HepG2 (cell line): ENCODE measurements around the gene NUAK1. TPM values are rescaled to one million over a fixed set of nuclear protein-coding genes. Genes with fewer than 3 reads are reported as not detected.

Experiments
- ATAC-seq: fragments of 200-7000 bp; cut with Tn5 transposase; 3 replicates; pipeline ENCODE4 v1.9.1; 2020; ENCODE audit warnings: mild to moderate bottlenecking, moderate library complexity
- BruUV-seq: library from RNA; stranded (reverse); fragments of 400-500 nt; replicated peaks from 2 replicates; lab custom pipeline; 2021; lab: Mats Ljungman, UMichigan
- CTCF ChIA-PET: fragments of 300-600 bp; formaldehyde crosslinking; extraction: SDS; loops from one replicate; lab custom pipeline; 2021; ENCODE audit warnings: low total read pairs, inconsistent platforms, low intra/inter-chr PET ratio; lab: Yijun Ruan, JAX
- POLR2A ChIA-PET: fragments of 350-600 bp; sonication (Branson Sonifier 250); formaldehyde crosslinking; loops from one replicate; lab custom pipeline; 2020; ENCODE audit warnings: antibody characterized with exemption, inconsistent platforms; lab: Yijun Ruan, JAX
- DNase-seq: peaks from one replicate; pipeline ENCODE4 v3.0.0-alpha.2; 2015; ENCODE audit warnings: low spot score
- FAIRE-seq: peaks from 3 replicates; lab custom pipeline; 2011; peaks lifted over from hg19 to GRCh38; lab: Jason Lieb, UNC
- H2AFZ ChIP-seq: one replicate; pipeline ENCODE4 v1.6.1; 2011; ENCODE audit warnings: low read length, inconsistent platforms
- H3K27ac ChIP-seq: fragments of 300-600 bp; 3 replicates; pipeline ENCODE4 v1.8.0; 2011; ENCODE audit warnings: mixed run types, mild to moderate bottlenecking, mixed read lengths, low read length, inconsistent platforms; ENCODE audit not compliant: insufficient read depth; ENCODE audit errors: extremely low read length
- H3K27me3 ChIP-seq, 2 experiments: fragments of 200-600 bp in 1 of 2; 2 replicates in 1 of 2; 3 replicates in 1 of 2; pipeline versions ENCODE4 v1.6.0 to v1.8.0; 2011; ENCODE audit warnings: low read length in 2 of 2, mild to moderate bottlenecking in 2 of 2, moderate library complexity in 2 of 2, inconsistent platforms in 1 of 2; ENCODE audit not compliant: insufficient read depth in 2 of 2, control insufficient read depth in 1 of 2
- H3K36me3 ChIP-seq, 2 experiments: fragments of 200-600 bp in 1 of 2; replicated peaks in 1 of 2; 2 replicates in 1 of 2; 3 replicates in 1 of 2; pipeline versions ENCODE4 v1.5.1 to v1.8.0; 2011; ENCODE audit warnings: low read length in 2 of 2, inconsistent platforms in 1 of 2; ENCODE audit not compliant: insufficient read depth in 2 of 2, control insufficient read depth in 1 of 2
- H3K4me1 ChIP-seq: 2 replicates; pipeline ENCODE4 v1.5.1; 2012; ENCODE audit warnings: low read length, inconsistent platforms; ENCODE audit not compliant: insufficient read depth
- H3K4me2 ChIP-seq: 2 replicates; pipeline ENCODE4 v1.6.0; 2011; ENCODE audit warnings: low read depth, low read length, inconsistent platforms
- H3K4me3 ChIP-seq, 3 experiments: fragments of 200-600 bp in 1 of 3; sonication (generic), shearing (Covaris generic) in 1 of 3; replicated peaks in 1 of 3; 2 replicates each; pipeline ENCODE4 v1.5.1; 2011 to 2016; ENCODE audit warnings: low read length in 3 of 3, inconsistent platforms in 2 of 3, low read depth in 2 of 3, mild to moderate bottlenecking in 2 of 3, control low read depth in 1 of 3, mixed read lengths in 1 of 3; ENCODE audit not compliant: insufficient read depth in 1 of 3
- H3K79me2 ChIP-seq: one replicate; pipeline ENCODE4 v1.6.1; 2011; ENCODE audit warnings: low read length, inconsistent platforms; ENCODE audit not compliant: insufficient read depth
- H3K9ac ChIP-seq: 2 replicates; pipeline ENCODE4 v1.6.0; 2011; ENCODE audit warnings: mild to moderate bottlenecking, low read depth, low read length, inconsistent platforms; ENCODE audit not compliant: insufficient read depth
- H3K9me3 ChIP-seq: 2 replicates; pipeline ENCODE4 v1.5.1; 2012; ENCODE audit warnings: mild to moderate bottlenecking, low read length
- H4K20me1 ChIP-seq: 2 replicates; pipeline ENCODE4 v1.6.0; 2011; ENCODE audit warnings: inconsistent platforms, mild to moderate bottlenecking, low read length, moderate library complexity; ENCODE audit not compliant: insufficient read depth
- AKAP8 ChIP-seq: sonication (generic); formaldehyde crosslinking; IDR thresholded peaks from 2 replicates; pipeline ENCODE4 v1.5.1; 2020; ENCODE audit warnings: mild to moderate bottlenecking, missing genetic modification reagents
- ATF3 ChIP-seq: sonication (generic); formaldehyde crosslinking; IDR thresholded peaks from 2 replicates; pipeline ENCODE4 v1.4.0; 2020; ENCODE audit warnings: missing genetic modification reagents
- ATF7 ChIP-seq, 2 experiments: fragments of 450-650 bp in 1 of 2; sonication (generic) in 1 of 2; formaldehyde crosslinking in 1 of 2; IDR thresholded peaks; 2 replicates each; pipeline versions ENCODE4 v1.4.0 to v1.6.1; 2016 to 2020; ENCODE audit warnings: antibody characterized with exemption in 1 of 2, mild to moderate bottlenecking in 1 of 2, missing genetic modification reagents in 1 of 2
- HDAC2 ChIP-seq: sonication (generic); formaldehyde crosslinking; IDR thresholded peaks from 2 replicates; pipeline ENCODE4 v1.4.0; 2020; ENCODE audit warnings: missing genetic modification reagents
- IRF2 ChIP-seq: IDR thresholded peaks from 2 replicates; pipeline ENCODE4 v1.6.1; 2018; ENCODE audit warnings: missing genetic modification reagents, missing compliant biosample characterization
- JUNB ChIP-seq: sonication (generic); formaldehyde crosslinking; IDR thresholded peaks from 2 replicates; pipeline ENCODE4 v1.8.0; 2022; ENCODE audit warnings: missing genetic modification reagents, mild to moderate bottlenecking, borderline replicate concordance
- KDM3A ChIP-seq: IDR thresholded peaks from 2 replicates; pipeline ENCODE4 v1.6.1; 2018; ENCODE audit warnings: low read depth, missing compliant biosample characterization
- KLF16 ChIP-seq, 2 experiments: sonication (generic) in 1 of 2; formaldehyde crosslinking in 1 of 2; IDR thresholded peaks; 2 replicates each; pipeline versions ENCODE4 v1.6.1 to v1.8.0; 2016 to 2023; ENCODE audit warnings: missing genetic modification reagents in 2 of 2, missing compliant biosample characterization in 1 of 2
- MEF2D ChIP-seq: sonication (generic); formaldehyde crosslinking; IDR thresholded peaks from 2 replicates; pipeline ENCODE4 v1.5.1; 2020; ENCODE audit warnings: mild to moderate bottlenecking, missing genetic modification reagents
- MXI1 ChIP-seq: IDR thresholded peaks from 3 replicates; pipeline ENCODE4 v1.6.1; 2012; ENCODE audit warnings: low read depth, low read length, inconsistent platforms, borderline replicate concordance
- PHF20 ChIP-seq: sonication (generic); formaldehyde crosslinking; IDR thresholded peaks from 2 replicates; pipeline ENCODE4 v1.5.0; 2020; ENCODE audit warnings: mild to moderate bottlenecking, missing genetic modification reagents
- PHF21A ChIP-seq: sonication (generic); formaldehyde crosslinking; IDR thresholded peaks from 2 replicates; pipeline ENCODE4 v1.5.0; 2020; ENCODE audit warnings: mild to moderate bottlenecking, missing genetic modification reagents
- SIN3A ChIP-seq: IDR thresholded peaks from 2 replicates; pipeline ENCODE4 v1.6.1; 2011; ENCODE audit warnings: low read depth, mild to moderate bottlenecking, control low read depth, low read length, borderline replicate concordance
- SNAPC2 ChIP-seq: sonication (generic); formaldehyde crosslinking; IDR thresholded peaks from 2 replicates; pipeline ENCODE4 v1.8.1; 2022; ENCODE audit warnings: mild to moderate bottlenecking, missing genetic modification reagents
- SYNCRIP ChIP-seq: fragments of 200-400 bp; formaldehyde crosslinking; IDR thresholded peaks from 2 replicates; pipeline ENCODE4 v1.6.1; 2018; ENCODE audit warnings: mild to moderate bottlenecking, low read depth, low read length; ENCODE audit not compliant: insufficient read depth
- ZKSCAN8 ChIP-seq: IDR thresholded peaks from 2 replicates; pipeline ENCODE4 v1.6.1; 2016; ENCODE audit warnings: borderline replicate concordance, missing genetic modification reagents, missing compliant biosample characterization
- ZNF20 ChIP-seq: sonication (generic); formaldehyde crosslinking; IDR thresholded peaks from 2 replicates; pipeline ENCODE4 v1.4.0; 2020; ENCODE audit warnings: mild to moderate bottlenecking, moderate library complexity, missing genetic modification reagents
- ZNF207 ChIP-seq: fragments of 450-650 bp; IDR thresholded peaks from 2 replicates; pipeline ENCODE4 v1.6.1; 2016; ENCODE audit warnings: antibody characterized with exemption, borderline replicate concordance
- ZNF256 ChIP-seq: sonication (generic); formaldehyde crosslinking; conservative IDR thresholded peaks from 2 replicates; pipeline ENCODE4 v1.4.0; 2020; ENCODE audit warnings: missing genetic modification reagents
- ZNF414 ChIP-seq: sonication (generic); formaldehyde crosslinking; IDR thresholded peaks from 2 replicates; pipeline ENCODE4 v1.5.0; 2020; ENCODE audit warnings: missing genetic modification reagents
- ZNF775 ChIP-seq: sonication (generic); formaldehyde crosslinking; IDR thresholded peaks from 2 replicates; pipeline ENCODE4 v1.4.0; 2020; ENCODE audit warnings: missing genetic modification reagents, mild to moderate bottlenecking, moderate library complexity, borderline replicate concordance
- WGBS: methylation state at CpG from one replicate; pipeline ENCODE4 v1.1.6; 2017; ENCODE audit warnings: low lambda C conversion rate; 5-methylcytosine and 5-hydroxymethylcytosine counted together
- in situ Hi-C: cut with HindIII; loops from 2 replicates; pipeline ENCODE4 v1.10.0; 2017; ENCODE audit warnings: low pct_unique_long_range_greater_than_20kb; ENCODE audit not compliant: extremely low pct_ligation_motif_present
- intact Hi-C: fragments of 100-400 bp; cut with micrococcal nuclease; formaldehyde crosslinking; loops from one replicate; pipeline ENCODE4 v1.10.0; 2022; ENCODE audit not compliant: unreplicated experiment
- polyA plus RNA-seq, 8 experiments: library from polyadenylated mRNA; depleted of rRNA in 3 of 8; stranded (reverse) in 7 of 8; unstranded in 1 of 8; fragments of >200 nt; fragmentation: Illumina TruSeq in 4 of 8; extraction: Trizol in 4 of 8; gene quantifications; 2 replicates each; pipeline versions ENCODE4 v1.2.1 to v1.2.3, GENCODE V29; 2011 to 2016; ENCODE audit warnings: low read depth in 4 of 8, missing spikeins in 1 of 8, mixed read lengths in 1 of 8; ENCODE audit not compliant: insufficient read depth in 1 of 8
- total RNA-seq, 5 experiments: library from RNA; depleted of rRNA; stranded (reverse); fragments of >200 nt; fragmentation: Illumina TruSeq; extraction: Trizol; gene quantifications; 2 replicates each; pipeline ENCODE4 v1.2.3, GENCODE V29; 2016; ENCODE audit warnings: low read depth in 1 of 5

NUAK1 gene
- total and polyA plus RNA-seq, 2 of the 13 experiments (the other 11 are each of a cell fraction or from before 2014, with no cell fraction given) = 1.7 to 1.9 TPM

- TF ChIP-seq ZNF414 (no peak), ZNF20 (CRISPR knock-in tag) (no peak)
These were observed 71.9 kb downstream of the NUAK1 start (continued) for GRCh38 chr12:106066726-106067325.

- Histone ChIP-seq H3K4me2 (no peak overlapping the region), H3K9ac (no peak overlapping the region), H4K20me1 (no peaks in the 10 kb centered on the region), H3K4me1 (no peaks in the 10 kb centered on the region), H3K27ac (no peak overlapping the region), H3K36me3 (peaks cover 0 to 2% of the 10 kb centered on the region in 2 experiments; a peak in 1 of 5 replicates)
- in situ Hi-C loops (no loop called here), intact Hi-C loops (no loop called here)
- WGBS = 54% methylated on average over 6 of the region's 6 CpGs
- FAIRE-seq = no peak
- TF ChIP-seq ATF3 (CRISPR knock-in tag) (no peak), ZNF256 (CRISPR knock-in tag) (no peak), ZKSCAN8 (no peak), ZNF775 (CRISPR knock-in tag) (no peak), MXI1 (no peak), SYNCRIP (no peak), ZNF207 (no peak), HDAC2 (CRISPR knock-in tag) (no peak), AKAP8 (CRISPR knock-in tag) (no peak), MEF2D (CRISPR knock-in tag) (no peak), PHF21A (CRISPR knock-in tag) (no peak), SIN3A (no peak), IRF2 (no peak), JUNB (CRISPR knock-in tag) (no peak), KDM3A (CRISPR knock-in tag) (no peak), ATF7 (IDR thresholded peaks at IDR 0.05) (no peak), ATF7 (CRISPR knock-in tag; IDR thresholded peaks at IDR 0.05) (no peak), PHF20 (no peak), KLF16 (CRISPR knock-in tag; IDR thresholded peaks at IDR 0.05) (no peak), SNAPC2 (no peak)
- TF ChIP-seq, all 625 proteins: peak for 0
- Histone ChIP-seq H3K27me3 (no peaks in the 10 kb centered on the region), H3K9me3 (no peaks in the 10 kb centered on the region), H2AFZ (no peak overlapping the region), H3K4me3 (no peak overlapping the region), H3K79me2 (no peaks in the 10 kb centered on the region)
- no TSS peak for BruUV-seq
- no peak for ATAC-seq
- no peak for DNase-seq
- CTCF ChIA-PET = no interaction called here
- POLR2A ChIA-PET = no interaction called here
These were observed 72.6 kb downstream of the NUAK1 start for GRCh38 chr12:106066051-106066705.
